A673 (cell line): ENCODE data around the gene PILRA. TPM values are rescaled to one million over a fixed set of nuclear protein-coding genes. Genes with fewer than 3 reads are reported as not detected.

Experiments used
- BruUV-seq: library from RNA; stranded (reverse); fragments of 400-500 nt; replicated peaks from 2 replicates; lab custom pipeline; 2021; lab: Mats Ljungman, UMichigan
- CTCF ChIA-PET: fragments of 300-600 bp; sonication (Branson Sonifier 250); formaldehyde crosslinking; loops from one replicate; lab custom pipeline; 2022; ENCODE audit warnings: antibody characterized with exemption; lab: Charles Lee
- POLR2A ChIA-PET: fragments of 300-600 bp; sonication (Branson Sonifier 250); formaldehyde crosslinking; loops from one replicate; lab custom pipeline; 2022; ENCODE audit warnings: antibody characterized with exemption; ENCODE audit not compliant: low non-redundant PET; lab: Charles Lee
- DNase-seq: peaks from one replicate; pipeline ENCODE4 v3.0.0-alpha.2; 2015; ENCODE audit warnings: low spot score
- H3K27ac ChIP-seq: fragments of 200-600 bp; sonication (generic); 2 replicates; pipeline ENCODE4 v1.5.1; 2016; ENCODE audit warnings: mixed run types, low read depth, mild to moderate bottlenecking, mixed read lengths, antibody characterized with exemption, low read length; ENCODE audit not compliant: poor library complexity, severe bottlenecking
- H3K27me3 ChIP-seq: fragments of 200-600 bp; sonication (generic); replicated peaks from 2 replicates; pipeline ENCODE4 v1.6.1; 2017; ENCODE audit warnings: mixed run types, low read depth, mild to moderate bottlenecking, mixed read lengths, antibody characterized with exemption, low read length; ENCODE audit not compliant: insufficient read depth, poor library complexity
- H3K36me3 ChIP-seq: fragments of 200-600 bp; sonication (generic); 2 replicates; pipeline ENCODE4 v1.6.1; 2016; ENCODE audit warnings: mixed run types, mild to moderate bottlenecking, mixed read lengths, antibody characterized with exemption, low read length; ENCODE audit not compliant: insufficient read depth, poor library complexity, severe bottlenecking
- H3K4me1 ChIP-seq: fragments of 200-600 bp; sonication (generic); 2 replicates; pipeline ENCODE4 v1.6.1; 2017; ENCODE audit warnings: mixed run types, mild to moderate bottlenecking, mixed read lengths, antibody characterized with exemption, low read length; ENCODE audit not compliant: insufficient read depth, poor library complexity, severe bottlenecking
- H3K4me3 ChIP-seq: fragments of 200-600 bp; sonication (generic); 2 replicates; pipeline ENCODE4 v1.5.1; 2016; ENCODE audit warnings: low read depth, mixed run types, mild to moderate bottlenecking, mixed read lengths, low read length; ENCODE audit not compliant: poor library complexity, severe bottlenecking
- H3K9me3 ChIP-seq: fragments of 200-600 bp; sonication (generic); 2 replicates; pipeline ENCODE4 v1.6.1; 2016; ENCODE audit warnings: mixed run types, low read depth, mild to moderate bottlenecking, mixed read lengths, antibody characterized with exemption, low read length; ENCODE audit not compliant: poor library complexity, severe bottlenecking
- CTCF ChIP-seq: fragments of 300-800, 200-600 bp; sonication (generic); conservative IDR thresholded peaks from 2 replicates; pipeline ENCODE4 v1.5.1; 2017; ENCODE audit warnings: low read depth, mild to moderate bottlenecking, antibody characterized with exemption, low read length, moderate library complexity, mixed read lengths
- EZH2 ChIP-seq: fragments of 200-600 bp; sonication (generic); IDR thresholded peaks from 2 replicates; pipeline ENCODE4 v1.6.1; 2017; ENCODE audit warnings: borderline replicate concordance, low read depth, mild to moderate bottlenecking, mixed read lengths, antibody characterized with exemption, low read length; ENCODE audit not compliant: poor library complexity, severe bottlenecking
- intact Hi-C: fragments of 100-400 bp; cut with micrococcal nuclease; formaldehyde crosslinking; loops from one replicate; pipeline ENCODE4 v1.10.0; 2022; ENCODE audit not compliant: unreplicated experiment
- total RNA-seq: library from RNA; stranded (reverse); gene quantifications from 2 replicates; pipeline ENCODE4 v1.2.3, GENCODE V29; 2021

The PILRA gene
- total RNA-seq, 1 experiment from 2014 or later: 1.5 TPM

GRCh38 chr7:100374601-100375000 is 1.3 kb downstream of the PILRA start:
- POLR2A ChIA-PET: no interaction called here
- Histone ChIP-seq H3K9me3 (no peaks in the 10 kb centered on the region), H3K27me3 (no peaks in the 10 kb centered on the region), H3K36me3 (no peaks in the 10 kb centered on the region), H3K4me1 (no peaks in the 10 kb centered on the region), H3K4me3 (no peak overlapping the region), H3K27ac (no peak overlapping the region)
- DNase-seq: no peak
- TF ChIP-seq EZH2: no peak
- no peak for TF ChIP-seq CTCF
- CTCF ChIA-PET: no interaction called here
- intact Hi-C loops: no loop called here
- no TSS peak for BruUV-seq

GRCh38 chr7:100376066-100376465 is 2.8 kb downstream of the PILRA start:
- Histone ChIP-seq H3K27ac (no peak overlapping the region), H3K36me3 (no peaks in the 10 kb centered on the region), H3K9me3 (no peaks in the 10 kb centered on the region), H3K4me1 (no peaks in the 10 kb centered on the region), H3K4me3 (no peak overlapping the region), H3K27me3 (no peaks in the 10 kb centered on the region)
- DNase-seq: no peak
- TF ChIP-seq CTCF: no peak
- no peak for TF ChIP-seq EZH2
- ChIA-PET CTCF (no interaction called here), POLR2A (no interaction called here)
- no TSS peak for BruUV-seq
- intact Hi-C loops: no loop called here

GRCh38 chr7:100378114-100378755 is 4.9 kb downstream of the PILRA start:
- DNase-seq: no peak
- ChIA-PET CTCF (no interaction called here), POLR2A (no interaction called here)
- intact Hi-C loops: no loop called here
- no TSS peak for BruUV-seq
- H3K9me3 ChIP-seq: no peaks in the 10 kb centered on the region
- H3K36me3 ChIP-seq: no peaks in the 10 kb centered on the region
- H3K27me3 ChIP-seq: no peaks in the 10 kb centered on the region
- no peaks in the 10 kb centered on the region for H3K4me1 ChIP-seq
- no peak overlapping the region for H3K27ac ChIP-seq
- TF ChIP-seq CTCF (no peak), EZH2 (no peak)
- H3K4me3 ChIP-seq: no peak overlapping the region
